ENCODE data around the gene STUB1.

The STUB1 gene

DNA sequence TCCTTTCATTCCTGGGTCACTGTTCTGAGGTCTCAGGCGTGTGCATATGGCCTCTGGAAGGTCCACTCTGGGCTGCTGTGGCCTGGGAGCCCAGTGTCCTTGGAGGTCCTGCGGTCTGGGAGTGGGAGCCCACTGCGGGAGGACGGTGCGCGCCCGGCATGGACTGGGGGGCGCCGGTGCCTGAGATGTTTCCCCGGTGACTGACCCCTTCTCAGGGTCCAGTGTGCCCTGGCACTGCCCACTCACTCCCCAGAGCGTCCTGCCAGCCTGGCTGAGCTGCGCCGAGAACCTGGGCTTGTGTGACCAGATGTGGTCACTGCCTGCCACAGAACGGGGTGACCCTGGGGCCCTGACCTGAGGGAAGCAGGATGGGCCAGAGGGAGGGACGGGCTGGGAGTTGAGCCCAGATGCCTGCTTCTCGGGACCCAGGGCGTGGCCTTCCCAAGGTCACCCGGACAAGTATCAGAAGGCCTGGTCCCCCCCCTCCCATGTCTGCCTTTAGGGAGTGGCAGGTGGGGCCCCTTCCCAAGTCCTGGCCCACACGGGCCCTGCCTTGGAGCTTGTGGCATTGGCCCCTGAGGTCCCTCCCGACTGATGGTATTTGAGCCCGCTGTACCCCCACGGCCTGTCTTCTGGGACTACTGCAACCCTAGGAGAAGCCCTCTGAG lies 5.9 kb upstream of the STUB1 start:
- TF ChIP-seq, protein P1, sequence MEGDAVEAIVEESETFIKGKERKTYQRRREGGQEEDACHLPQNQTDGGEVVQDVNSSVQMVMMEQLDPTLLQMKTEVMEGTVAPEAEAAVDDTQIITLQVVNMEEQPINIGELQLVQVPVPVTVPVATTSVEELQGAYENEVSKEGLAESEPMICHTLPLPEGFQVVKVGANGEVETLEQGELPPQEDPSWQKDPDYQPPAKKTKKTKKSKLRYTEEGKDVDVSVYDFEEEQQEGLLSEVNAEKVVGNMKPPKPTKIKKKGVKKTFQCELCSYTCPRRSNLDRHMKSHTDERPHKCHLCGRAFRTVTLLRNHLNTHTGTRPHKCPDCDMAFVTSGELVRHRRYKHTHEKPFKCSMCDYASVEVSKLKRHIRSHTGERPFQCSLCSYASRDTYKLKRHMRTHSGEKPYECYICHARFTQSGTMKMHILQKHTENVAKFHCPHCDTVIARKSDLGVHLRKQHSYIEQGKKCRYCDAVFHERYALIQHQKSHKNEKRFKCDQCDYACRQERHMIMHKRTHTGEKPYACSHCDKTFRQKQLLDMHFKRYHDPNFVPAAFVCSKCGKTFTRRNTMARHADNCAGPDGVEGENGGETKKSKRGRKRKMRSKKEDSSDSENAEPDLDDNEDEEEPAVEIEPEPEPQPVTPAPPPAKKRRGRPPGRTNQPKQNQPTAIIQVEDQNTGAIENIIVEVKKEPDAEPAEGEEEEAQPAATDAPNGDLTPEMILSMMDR (conservative IDR thresholded peaks at IDR 0.05): no peak
- H3K27ac ChIP-seq: peak overlapping the region; percentile 62

DNA sequence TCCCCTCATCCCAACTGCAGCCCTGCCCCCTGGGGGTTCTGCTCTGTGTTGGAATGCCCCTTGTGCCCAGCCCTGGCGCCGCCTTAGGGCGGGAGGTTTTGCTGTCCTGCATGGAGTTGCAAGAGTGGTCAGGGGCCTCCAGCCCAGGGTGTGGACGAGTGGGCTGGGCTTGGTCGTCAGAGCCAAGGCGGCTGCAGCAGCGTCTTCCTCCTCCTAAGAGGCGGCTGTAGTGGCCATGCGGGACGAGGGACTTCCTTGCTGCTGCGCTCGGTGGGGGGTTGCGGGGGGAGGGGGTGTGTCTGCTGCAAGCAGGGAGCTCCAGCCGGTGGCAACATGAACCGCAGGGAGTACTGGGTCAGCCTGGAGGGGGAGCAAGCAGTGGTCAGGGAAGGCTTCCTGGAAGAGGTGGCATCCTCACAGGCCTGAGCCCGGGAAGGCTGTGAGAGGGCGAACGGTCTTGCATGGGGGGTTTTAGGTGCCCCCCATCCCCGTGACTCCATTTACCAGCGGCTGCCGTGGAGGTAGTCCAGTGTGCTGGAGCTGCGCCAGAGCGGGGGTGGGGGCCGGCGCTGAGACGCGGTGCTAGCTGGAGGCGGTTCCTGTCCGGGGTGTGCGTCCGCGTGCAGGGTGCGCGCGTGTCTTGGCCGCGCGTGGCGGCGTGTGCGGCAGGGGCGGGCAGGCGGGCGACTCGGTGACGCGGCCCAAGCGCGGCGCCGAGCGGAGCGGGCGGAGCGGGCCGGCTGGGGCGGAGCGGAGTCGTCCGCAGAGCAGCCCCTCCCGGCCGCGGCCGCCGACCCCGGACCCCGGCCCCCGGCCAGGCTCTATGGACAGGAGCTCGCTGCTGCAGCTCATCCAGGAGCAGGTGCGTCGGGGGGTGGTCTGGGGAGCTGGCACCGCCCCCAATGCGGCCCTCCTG lies 5.0 kb upstream of the STUB1 start, which contains the start of gene RHBDL1:
Gene RHBDL1, plus strand, starts transcription at position 704 of the 916 bp plus-strand sequence. Its CDS starts 120 bp downstream, at position 824.
- TF ChIP-seq, protein P1 (conservative IDR thresholded peaks at IDR 0.05): no peak
- peak within 1 kb of the TSS; percentile 62 for H3K27ac ChIP-seq

DNA sequence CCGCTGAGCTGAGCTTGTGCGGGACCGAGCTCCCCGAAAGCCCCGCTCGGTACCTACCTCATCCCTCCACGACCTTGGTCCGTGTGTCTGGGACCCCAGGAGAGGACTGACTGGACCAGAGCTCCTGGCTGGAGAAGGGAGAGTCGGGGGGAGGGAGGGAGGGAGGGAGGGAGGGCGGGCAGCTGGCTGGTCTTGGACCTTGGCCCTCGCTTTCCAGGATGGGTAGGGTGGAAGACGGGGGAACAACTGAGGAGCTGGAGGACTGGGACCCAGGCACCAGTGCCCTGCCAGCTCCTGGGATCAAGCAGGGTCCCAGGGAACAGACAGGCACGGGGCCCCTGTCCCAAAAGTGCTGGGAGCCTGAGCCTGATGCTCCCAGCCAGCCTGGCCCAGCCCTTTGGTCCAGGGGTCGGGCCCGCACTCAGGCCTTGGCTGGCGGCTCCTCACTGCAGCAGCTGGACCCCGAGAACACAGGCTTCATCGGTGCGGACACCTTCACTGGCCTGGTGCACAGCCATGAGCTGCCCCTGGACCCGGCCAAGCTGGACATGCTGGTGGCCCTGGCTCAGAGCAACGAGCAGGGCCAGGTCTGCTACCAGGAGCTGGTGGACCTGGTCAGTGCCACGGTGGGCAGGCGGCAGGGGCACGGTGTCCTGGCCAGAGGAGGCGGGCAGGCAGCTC lies 4.2 kb upstream of the STUB1 start:
- peak overlapping the region; percentile 62 for H3K27ac ChIP-seq
- TF ChIP-seq, protein P1 (conservative IDR thresholded peaks at IDR 0.05): no peak

DNA sequence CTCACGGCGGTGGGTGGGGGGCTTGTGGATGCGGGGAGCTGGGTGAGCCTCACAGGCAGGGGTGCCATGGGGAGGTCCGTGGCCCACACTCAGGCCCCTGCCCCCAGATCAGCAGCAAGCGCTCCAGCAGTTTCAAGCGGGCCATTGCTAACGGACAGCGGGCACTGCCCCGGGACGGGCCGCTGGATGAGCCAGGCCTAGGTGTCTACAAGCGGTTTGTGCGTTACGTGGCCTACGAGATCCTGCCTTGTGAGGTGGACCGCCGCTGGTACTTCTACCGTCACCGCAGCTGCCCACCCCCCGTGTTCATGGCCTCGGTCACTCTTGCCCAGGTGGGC lies 3.7 kb upstream of the STUB1 start:
- TF ChIP-seq, protein P1 (conservative IDR thresholded peaks at IDR 0.05): no peak
- H3K27ac ChIP-seq: peak overlapping the region; percentile 62; the same call in 1 of the 2 replicates

DNA sequence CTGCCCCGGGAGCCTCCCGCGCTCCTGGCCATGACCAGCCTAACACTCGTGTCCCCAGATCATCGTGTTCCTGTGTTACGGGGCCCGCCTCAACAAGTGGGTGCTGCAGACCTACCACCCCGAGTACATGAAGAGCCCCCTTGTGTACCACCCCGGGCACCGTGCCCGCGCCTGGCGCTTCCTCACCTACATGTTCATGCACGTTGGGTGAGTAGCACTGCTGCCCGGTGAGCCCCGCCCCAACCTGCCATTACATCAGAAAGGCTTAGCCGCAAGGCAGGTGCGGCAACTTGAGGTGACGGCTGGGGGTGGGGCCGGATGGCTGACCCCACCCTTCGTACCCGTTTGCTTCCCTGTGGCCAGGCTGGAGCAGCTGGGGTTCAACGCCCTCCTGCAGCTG lies 3.3 kb upstream of the STUB1 start:
- H3K27ac ChIP-seq: no peak overlapping the region
- TF ChIP-seq, protein P1 (conservative IDR thresholded peaks at IDR 0.05): no peak

DNA sequence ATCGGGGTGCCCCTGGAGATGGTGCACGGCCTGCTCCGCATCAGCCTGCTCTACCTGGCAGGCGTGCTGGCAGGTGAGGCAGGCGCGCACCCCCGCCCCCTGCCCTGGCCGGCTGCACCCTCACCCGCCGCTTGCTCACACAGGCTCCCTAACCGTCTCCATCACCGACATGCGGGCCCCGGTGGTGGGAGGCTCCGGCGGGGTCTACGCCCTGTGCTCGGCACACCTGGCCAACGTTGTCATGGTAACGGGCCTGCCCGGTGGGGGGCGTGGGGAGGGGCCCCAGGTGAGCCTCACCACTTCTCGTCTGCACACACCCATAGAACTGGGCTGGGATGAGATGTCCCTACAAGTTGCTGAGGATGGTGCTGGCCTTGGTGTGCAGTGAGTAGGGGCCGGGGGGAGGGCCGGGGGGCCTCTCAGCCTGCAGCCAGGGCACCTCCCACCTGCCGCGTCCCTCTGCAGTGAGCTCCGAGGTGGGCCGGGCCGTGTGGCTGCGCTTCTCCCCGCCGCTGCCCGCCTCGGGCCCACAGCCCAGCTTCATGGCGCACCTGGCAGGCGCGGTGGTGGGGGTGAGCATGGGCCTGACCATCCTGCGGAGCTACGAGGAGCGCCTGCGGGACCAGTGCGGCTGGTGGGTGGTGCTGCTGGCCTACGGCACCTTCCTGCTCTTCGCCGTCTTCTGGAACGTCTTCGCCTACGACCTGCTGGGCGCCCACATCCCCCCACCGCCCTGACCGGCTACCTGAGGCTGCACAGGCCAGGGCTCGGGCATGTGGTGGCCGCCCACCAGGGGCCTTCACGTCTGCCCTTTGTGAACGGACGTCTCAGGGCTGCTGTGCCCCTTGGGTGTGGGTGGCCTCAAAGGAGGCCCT lies 2.7 kb upstream of the STUB1 start:
- TF ChIP-seq, protein P1 (conservative IDR thresholded peaks at IDR 0.05): no peak
- no peak overlapping the region for H3K27ac ChIP-seq

Measured in VCaP (cell line).